ENCODE results near the gene SPTLC3. TPM values are rescaled to one million over a fixed set of nuclear protein-coding genes. Genes with fewer than 3 reads are reported as not detected.

Gene SPTLC3
- total RNA-seq, 2 donors from 2014 or later, result 6.6 to 9.7 TPM

DNA sequence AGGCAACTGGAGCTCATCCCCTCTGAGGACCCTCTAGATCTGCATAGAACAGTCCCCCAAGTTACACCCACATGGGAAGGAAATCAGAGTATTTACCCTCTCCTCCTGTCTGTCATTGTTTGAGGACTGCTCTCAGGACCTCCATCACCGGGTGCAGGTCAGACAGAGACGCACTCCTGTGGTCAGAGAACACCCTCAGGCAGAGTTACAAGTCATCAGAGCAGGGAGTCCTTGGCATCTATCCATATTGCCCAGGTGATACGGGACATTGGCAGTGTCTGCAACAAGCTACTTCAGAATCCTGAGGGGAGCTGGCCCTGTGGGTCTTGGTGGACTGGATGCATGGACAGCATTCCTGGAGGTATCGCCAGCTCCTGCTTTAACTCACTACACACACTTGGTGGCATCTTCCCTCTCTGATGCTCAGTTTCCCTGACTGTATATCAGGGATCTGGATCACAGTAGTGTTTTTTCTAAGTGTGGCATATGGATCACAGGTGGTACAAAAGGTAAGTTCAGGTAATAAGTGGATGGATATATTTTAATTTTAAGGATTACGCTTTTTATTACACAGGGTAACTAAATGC lies 197.2 kb downstream of the SPTLC3 start:
- ATAC-seq (no peak), DNase-seq (no peak)
- intact Hi-C loops (cut with DNase I, micrococcal nuclease), result no loop called here

DNA sequence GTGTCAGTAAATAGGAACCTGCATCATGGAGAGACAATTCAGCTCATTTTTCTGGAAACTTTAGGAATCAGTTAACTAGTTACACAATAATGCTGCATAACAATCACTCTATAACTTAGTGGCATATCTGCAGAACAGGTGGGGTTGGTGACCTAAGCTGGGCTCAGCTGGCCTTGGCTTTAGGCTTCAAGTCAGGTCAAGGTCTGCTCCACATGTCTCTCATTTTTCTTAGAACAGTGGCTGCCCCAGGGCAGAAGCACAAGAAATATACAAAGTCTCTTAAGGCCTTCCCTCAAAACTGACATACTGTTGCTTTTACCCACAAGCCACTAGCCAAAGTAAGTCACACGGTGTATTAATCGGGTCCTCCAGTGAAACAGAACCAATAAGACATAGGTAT lies 198.2 kb downstream of the SPTLC3 start:
- DNase-seq (no peak), ATAC-seq (no peak)
- intact Hi-C loops (cut with DNase I, micrococcal nuclease), result no loop called here

DNA sequence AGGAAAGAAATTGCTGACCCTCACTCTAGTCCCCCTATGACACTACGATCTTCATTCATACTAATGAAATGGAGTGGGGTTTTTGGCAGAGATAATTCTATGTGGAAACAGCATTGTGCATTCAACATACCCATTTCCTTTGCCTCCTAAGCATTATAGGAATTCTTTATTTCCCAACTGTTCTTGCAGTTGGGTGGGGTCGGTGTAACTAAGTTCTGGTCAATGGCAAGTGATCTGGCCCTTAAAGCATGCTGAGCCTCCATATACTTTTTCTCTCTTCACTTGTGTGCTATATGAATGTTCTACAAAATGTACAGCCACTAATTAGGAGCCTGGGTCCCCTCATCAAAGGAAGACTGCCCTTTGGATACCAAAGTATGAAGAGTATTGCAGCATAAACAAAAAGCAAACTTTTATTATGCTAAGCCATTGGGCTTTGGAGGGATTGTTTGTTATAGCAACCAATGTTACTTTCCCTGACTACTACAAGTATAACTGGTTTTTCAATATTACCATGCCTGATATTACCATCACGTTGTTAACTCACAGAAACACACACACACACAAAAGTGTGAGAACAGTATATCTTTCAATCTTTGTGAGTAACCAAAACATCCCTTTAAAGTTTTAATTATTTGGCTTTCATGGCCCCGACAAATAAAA lies 203.3 kb downstream of the SPTLC3 start:
- ATAC-seq (no peak), DNase-seq (no peak)
- intact Hi-C loops (cut with DNase I, micrococcal nuclease), result no loop called here

DNA sequence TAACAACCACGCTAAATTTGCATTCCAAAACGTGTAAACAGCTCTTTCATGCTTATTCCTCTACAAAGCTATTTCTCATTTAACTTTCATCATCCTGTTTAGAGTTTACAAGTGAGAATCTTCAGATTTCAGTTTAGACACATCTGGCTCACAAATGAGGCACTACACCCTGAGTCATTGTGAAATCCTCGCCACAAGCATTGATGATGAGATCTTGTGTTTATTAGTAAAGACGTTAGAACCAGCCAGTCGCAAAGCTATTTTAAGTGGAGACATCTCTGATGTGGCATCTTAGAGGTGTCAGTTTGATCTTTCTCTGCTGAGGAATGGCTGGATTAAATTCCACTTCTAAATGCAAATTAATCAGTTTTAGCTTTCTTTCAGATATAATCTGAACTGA lies 204.0 kb downstream of the SPTLC3 start:
- ATAC-seq (no peak), DNase-seq (no peak)
- intact Hi-C loops (cut with DNase I, micrococcal nuclease), result no loop called here

DNA sequence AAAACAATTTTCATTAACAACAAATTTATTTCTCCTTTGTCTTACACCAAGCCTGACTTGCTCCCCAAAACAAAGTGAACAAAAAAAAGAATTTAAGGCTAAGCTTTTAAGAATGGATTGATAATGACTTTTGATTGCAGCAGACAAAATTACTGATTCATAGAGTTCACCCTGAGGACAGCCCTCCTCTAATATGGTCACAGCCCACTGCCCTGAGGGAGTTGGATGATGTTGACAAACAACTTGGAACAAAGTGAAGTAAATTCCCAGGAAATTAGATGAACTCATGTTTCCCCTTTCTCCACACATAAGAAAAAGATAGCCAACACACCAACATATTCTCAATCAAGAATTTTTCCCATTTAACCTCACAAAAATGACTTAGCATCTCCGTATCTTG lies 204.6 kb downstream of the SPTLC3 start:
- intact Hi-C loops (cut with DNase I, micrococcal nuclease), result no loop called here
- no peak for DNase-seq
- no peak for ATAC-seq

DNA sequence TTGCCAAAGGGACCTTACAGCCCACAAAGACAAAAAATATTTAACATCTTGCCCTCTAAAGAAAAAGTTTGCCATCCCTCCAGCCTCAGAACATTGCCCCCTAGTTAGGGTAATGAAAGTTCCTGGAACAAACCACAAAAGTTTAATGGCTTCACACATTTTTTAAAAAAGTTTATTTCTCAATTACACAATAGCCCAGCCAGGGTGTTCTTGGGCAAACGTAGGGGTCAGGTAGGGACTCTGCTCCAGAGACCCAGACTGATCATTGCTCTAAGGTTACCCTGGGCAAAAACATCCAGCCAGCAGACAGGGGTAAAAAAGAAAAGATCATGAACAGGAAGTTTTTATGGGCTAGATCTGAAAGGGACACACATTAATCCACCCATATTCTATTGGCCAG lies 207.8 kb downstream of the SPTLC3 start:
- ATAC-seq, result no peak
- intact Hi-C loops (cut with DNase I, micrococcal nuclease), result no loop called here
- DNase-seq, result no peak

Other genes starting within 250 kb of the SPTLC3 start
- gene ISM1, start 212.3 kb downstream of the SPTLC3 start, total RNA-seq, result under 1 TPM; 0.18 to 0.25 TPM

Data from left colon (tissue), 2 donors.